ENCODE results near the gene PTPRD.

The PTPRD gene

DNA sequence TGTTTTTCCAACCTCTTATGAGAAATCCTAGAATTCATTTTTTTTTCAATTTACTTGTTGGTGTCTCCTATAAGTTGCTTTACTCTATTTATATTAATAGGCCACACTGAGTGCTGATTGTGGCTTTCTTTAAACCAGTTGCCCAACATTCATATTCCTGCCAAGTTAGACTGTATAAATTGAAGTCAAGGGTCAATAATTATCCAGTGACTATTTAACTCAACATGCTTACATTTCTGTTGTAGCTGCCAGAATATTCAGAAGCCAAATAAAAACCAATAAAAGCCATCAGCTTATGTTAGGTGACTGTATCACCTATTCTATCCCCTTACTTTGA lies 169.0 kb downstream of the PTPRD start:
- no peak overlapping the region for H3K4me3 ChIP-seq (ENCODE audit: low read length)
- no peaks in the 10 kb centered on the region for H3K27me3 ChIP-seq (ENCODE audit: control insufficient read depth, low read length)
- H3K27ac ChIP-seq (ENCODE audit: low read depth, low read length): no peak overlapping the region
- H3K9me2 ChIP-seq (replicated peaks; ENCODE audit: control insufficient read depth, low read length): no peaks in the 10 kb centered on the region
- H3K9me3 ChIP-seq (ENCODE audit: control insufficient read depth, insufficient read depth, low read length): no peaks in the 10 kb centered on the region
- no peaks in the 10 kb centered on the region for H4K20me1 ChIP-seq (ENCODE audit: control insufficient read depth, insufficient read depth, low read depth, low read length)
- H3K4me2 ChIP-seq (ENCODE audit: low read length): no peak overlapping the region
- no peaks in the 10 kb centered on the region for H3K79me2 ChIP-seq (ENCODE audit: control insufficient read depth, low read length)
- H3K36me3 ChIP-seq (ENCODE audit: control insufficient read depth, low read length): no peaks in the 10 kb centered on the region
- H3K4me1 ChIP-seq (ENCODE audit: control insufficient read depth, low read length): no peaks in the 10 kb centered on the region
- H3F3A ChIP-seq (ENCODE audit: control insufficient read depth, insufficient read depth): no peaks in the 10 kb centered on the region
- TF ChIP-seq, protein P1, sequence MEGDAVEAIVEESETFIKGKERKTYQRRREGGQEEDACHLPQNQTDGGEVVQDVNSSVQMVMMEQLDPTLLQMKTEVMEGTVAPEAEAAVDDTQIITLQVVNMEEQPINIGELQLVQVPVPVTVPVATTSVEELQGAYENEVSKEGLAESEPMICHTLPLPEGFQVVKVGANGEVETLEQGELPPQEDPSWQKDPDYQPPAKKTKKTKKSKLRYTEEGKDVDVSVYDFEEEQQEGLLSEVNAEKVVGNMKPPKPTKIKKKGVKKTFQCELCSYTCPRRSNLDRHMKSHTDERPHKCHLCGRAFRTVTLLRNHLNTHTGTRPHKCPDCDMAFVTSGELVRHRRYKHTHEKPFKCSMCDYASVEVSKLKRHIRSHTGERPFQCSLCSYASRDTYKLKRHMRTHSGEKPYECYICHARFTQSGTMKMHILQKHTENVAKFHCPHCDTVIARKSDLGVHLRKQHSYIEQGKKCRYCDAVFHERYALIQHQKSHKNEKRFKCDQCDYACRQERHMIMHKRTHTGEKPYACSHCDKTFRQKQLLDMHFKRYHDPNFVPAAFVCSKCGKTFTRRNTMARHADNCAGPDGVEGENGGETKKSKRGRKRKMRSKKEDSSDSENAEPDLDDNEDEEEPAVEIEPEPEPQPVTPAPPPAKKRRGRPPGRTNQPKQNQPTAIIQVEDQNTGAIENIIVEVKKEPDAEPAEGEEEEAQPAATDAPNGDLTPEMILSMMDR (IDR thresholded peaks at IDR 0.05; ENCODE audit: low read depth, low read length, poor library complexity, severe bottlenecking): no peak
- no peak for TF ChIP-seq EZH2phosphoT487 (IDR thresholded peaks at IDR 0.05; ENCODE audit: borderline replicate concordance, low read length)

DNA sequence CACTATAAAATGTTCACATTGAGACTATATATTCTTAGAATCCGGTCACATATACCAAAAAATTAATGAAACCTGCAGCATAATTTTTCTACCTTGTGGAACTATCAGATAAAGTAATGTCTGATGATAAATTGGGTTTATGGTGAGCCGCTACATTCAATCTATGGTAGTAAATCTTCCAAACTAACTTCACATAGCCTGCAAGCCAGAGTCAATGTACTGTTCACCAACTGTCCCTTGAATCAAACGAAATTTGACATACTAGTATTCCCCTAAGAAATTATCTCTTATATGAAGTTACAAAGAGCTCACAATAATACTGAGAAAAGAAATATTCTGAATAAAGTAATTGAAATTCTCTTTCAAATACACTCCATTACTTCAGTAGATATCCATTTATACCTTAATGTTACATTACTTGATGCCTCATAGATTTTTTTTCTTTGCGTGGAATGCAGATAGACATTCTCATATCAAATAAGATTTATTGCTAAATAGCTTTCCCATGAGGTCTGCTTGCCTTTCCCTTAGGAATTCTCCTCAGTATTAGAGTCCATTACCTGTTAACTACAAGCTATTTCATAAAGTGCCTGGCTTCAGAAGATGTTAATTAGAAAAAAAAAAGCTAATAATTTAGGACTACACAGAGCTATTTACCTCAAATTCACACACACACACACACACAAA lies 169.5 kb downstream of the PTPRD start:
- Histone ChIP-seq H4K20me1 (ENCODE audit: control insufficient read depth, insufficient read depth, low read depth, low read length) (no peaks in the 10 kb centered on the region), H3K9me3 (ENCODE audit: control insufficient read depth, insufficient read depth, low read length) (no peaks in the 10 kb centered on the region), H3K36me3 (ENCODE audit: control insufficient read depth, low read length) (no peaks in the 10 kb centered on the region), H3K9me2 (replicated peaks; ENCODE audit: control insufficient read depth, low read length) (no peaks in the 10 kb centered on the region), H3K4me2 (ENCODE audit: low read length) (no peak overlapping the region), H3K79me2 (ENCODE audit: control insufficient read depth, low read length) (no peaks in the 10 kb centered on the region), H3F3A (ENCODE audit: control insufficient read depth, insufficient read depth) (no peaks in the 10 kb centered on the region), H3K4me1 (ENCODE audit: control insufficient read depth, low read length) (no peaks in the 10 kb centered on the region), H3K4me3 (ENCODE audit: low read length) (no peak overlapping the region), H3K27me3 (ENCODE audit: control insufficient read depth, low read length) (no peaks in the 10 kb centered on the region), H3K27ac (ENCODE audit: low read depth, low read length) (no peak overlapping the region)
- TF ChIP-seq, protein P1 (IDR thresholded peaks at IDR 0.05; ENCODE audit: low read depth, low read length, poor library complexity, severe bottlenecking): no peak
- TF ChIP-seq EZH2phosphoT487 (IDR thresholded peaks at IDR 0.05; ENCODE audit: borderline replicate concordance, low read length): no peak

GRCh38 chr9:10438955-10439354 lies 173.8 kb downstream of the PTPRD start:
- H4K20me1 ChIP-seq (ENCODE audit: control insufficient read depth, insufficient read depth, low read depth, low read length): no peaks in the 10 kb centered on the region
- no peaks in the 10 kb centered on the region for H3K4me1 ChIP-seq (ENCODE audit: control insufficient read depth, low read length)
- no peaks in the 10 kb centered on the region for H3K36me3 ChIP-seq (ENCODE audit: control insufficient read depth, low read length)
- H3K9me3 ChIP-seq (ENCODE audit: control insufficient read depth, insufficient read depth, low read length): no peaks in the 10 kb centered on the region
- no peaks in the 10 kb centered on the region for H3K79me2 ChIP-seq (ENCODE audit: control insufficient read depth, low read length)
- no peak overlapping the region for H3K4me3 ChIP-seq (ENCODE audit: low read length)
- no peak overlapping the region for H3K27ac ChIP-seq (ENCODE audit: low read depth, low read length)
- TF ChIP-seq EZH2phosphoT487 (IDR thresholded peaks at IDR 0.05; ENCODE audit: borderline replicate concordance, low read length): no peak
- TF ChIP-seq, protein P1 (IDR thresholded peaks at IDR 0.05; ENCODE audit: low read depth, low read length, poor library complexity, severe bottlenecking): no peak
- H3K9me2 ChIP-seq (replicated peaks; ENCODE audit: control insufficient read depth, low read length): no peaks in the 10 kb centered on the region
- H3F3A ChIP-seq (ENCODE audit: control insufficient read depth, insufficient read depth): no peaks in the 10 kb centered on the region
- no peaks in the 10 kb centered on the region for H3K27me3 ChIP-seq (ENCODE audit: control insufficient read depth, low read length)
- H3K4me2 ChIP-seq (ENCODE audit: low read length): no peak overlapping the region

Data from DOHH2 (cell line).